GM21529 (cell line): ENCODE data around the gene USB1.

ENCODE experiments used
- ATAC-seq: cut with Tn5 transposase; IDR thresholded peaks from one replicate; pipeline ENCODE4 v1.9.1; 2021; ENCODE audit not compliant: unreplicated experiment

USB1 gene, protein sequence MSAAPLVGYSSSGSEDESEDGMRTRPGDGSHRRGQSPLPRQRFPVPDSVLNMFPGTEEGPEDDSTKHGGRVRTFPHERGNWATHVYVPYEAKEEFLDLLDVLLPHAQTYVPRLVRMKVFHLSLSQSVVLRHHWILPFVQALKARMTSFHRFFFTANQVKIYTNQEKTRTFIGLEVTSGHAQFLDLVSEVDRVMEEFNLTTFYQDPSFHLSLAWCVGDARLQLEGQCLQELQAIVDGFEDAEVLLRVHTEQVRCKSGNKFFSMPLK

DNA sequence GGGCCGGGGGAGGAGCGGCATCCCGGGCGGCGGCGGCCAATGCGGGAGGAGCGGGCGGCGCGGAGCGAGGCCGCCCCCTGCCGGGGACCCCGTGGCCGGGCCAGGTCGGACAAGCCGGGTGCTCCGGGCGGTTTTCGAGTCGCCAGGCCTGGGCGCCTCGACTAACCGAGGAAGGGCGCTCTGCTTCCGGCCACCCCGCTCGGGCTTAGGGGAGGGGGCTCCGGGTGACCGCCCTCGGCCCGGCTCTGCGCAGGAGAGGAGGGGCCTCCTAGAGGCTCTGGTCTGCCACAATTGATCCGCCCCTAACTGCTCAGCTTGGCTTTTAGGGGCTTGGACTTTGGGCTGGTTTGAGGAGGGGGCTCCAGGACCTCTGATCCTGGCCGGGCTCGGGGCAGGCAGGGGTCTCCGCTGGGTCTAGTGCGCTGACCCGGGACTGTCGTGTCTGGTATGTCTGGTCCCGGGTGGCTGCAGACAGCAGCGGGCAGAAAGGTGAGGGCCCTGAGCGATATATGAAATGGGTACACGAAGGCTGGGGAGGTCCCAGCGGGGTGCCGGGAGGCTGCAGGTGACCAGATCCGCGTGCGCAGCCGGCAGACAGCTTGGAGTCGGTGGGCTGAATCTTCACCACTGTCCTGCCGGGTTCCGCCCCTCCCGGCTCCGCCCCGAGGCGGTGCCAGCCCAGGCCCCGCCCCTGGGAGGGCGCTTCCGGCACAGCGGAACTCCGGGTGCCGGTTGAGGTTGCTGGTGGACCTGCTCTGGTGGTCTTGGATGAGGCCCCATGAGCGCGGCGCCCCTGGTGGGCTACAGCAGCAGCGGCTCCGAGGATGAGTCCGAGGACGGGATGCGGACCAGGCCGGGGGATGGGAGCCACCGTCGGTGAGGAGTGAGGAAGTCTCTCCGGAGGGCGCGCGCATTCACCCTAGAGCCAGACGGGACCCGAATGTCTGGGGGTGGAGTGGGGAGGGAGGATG lies at the start of gene USB1:
TSS of gene USB1 (plus strand) at position 702 of the 971 bp plus-strand sequence. CDS start at position 779, 77 bp downstream.
- ATAC-seq, result peak; percentile 77

DNA sequence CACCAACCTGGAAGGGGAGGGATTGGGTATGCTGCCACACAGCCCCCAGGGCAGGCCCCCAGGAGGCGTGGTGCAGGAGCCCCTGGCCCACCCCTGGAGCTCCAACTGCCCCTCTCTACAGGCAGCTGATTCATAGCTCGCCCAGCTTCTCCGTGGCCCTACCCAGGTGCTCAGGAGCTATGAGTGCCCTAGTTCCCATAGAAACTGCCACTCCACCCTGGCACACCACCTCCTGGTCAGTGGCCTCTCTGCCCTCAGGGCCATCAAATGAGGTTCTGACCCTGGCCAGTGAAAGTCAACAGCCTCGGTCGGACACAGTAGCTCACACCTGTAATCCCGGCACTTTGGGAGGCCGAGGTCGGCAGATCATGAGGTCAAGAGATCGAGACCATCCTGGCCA lies 48.3 kb upstream of the USB1 start:
- ATAC-seq, result no peak

- no peak for ATAC-seq
These were observed 47.4 kb upstream of the USB1 start for GRCh38 chr16:57953857-57954256.

DNA sequence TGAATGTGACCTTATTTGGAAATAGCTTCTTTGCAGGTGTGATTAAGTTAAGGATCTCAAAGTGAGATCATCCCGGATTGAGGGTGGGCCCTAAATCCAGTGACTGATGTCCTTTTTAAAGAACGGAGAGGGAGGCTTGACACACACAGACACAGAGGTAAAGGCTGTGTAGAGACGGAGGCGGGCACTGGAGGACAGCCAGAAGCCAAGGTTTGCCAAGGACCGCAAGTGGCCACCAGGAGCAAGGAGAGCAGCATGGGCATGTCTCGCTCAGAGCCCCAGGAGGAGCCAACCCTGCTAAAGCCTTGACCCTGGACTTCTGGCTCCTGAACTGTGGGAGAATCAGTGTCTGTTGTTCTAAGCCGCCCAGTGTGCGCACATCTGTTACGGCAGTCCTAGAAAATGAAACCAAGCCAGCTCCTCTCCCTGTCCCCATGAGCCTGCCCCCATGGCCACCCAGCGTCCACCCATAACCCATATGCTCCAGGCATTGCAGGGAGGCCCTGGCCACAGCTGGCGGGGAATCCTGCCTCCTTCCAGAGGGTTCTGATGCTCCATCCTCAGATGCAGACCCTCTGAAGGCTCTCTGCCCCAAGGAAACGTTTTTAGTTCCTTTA lies 45.5 kb upstream of the USB1 start:
- no peak for ATAC-seq

GRCh38 chr16:57956270-57956808 lies 44.9 kb upstream of the USB1 start:
- ATAC-seq, result no peak

- no peak for ATAC-seq
These were observed 44.1 kb upstream of the USB1 start for GRCh38 chr16:57956924-57957672.

DNA sequence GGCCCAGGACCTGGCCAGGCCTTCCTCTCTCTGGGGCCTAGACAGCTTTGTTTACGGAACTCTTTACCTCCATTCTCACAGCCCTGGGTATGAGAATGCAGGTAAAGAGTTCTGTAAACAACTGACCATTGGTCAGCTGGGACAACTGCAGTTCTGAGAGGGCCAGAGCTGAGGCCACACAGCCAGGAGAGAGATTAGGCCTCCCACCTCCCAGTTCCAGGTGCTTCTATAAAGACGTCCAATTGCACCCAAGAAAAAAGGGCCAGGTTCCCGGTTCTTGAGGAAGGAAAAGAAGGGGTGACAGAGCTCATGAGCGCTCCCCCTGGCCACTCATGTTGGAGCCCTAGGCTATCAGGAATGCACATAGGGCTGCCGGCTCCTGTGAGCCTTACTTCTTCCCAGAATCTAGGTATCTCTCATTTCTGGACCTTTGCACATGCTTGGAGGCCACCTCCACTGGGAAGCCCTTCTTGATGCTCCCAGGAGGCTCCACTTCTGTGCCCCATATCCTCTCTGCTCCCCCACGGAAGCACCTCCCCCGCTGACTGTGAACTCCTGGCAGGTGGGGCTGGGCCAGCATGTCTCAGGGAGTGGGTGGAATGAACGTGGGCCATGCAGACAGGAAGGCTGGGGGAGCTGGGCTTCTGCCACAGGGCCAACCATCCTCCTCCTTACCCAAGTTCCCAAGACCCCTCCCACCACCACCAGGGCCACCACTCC lies 43.4 kb upstream of the USB1 start:
- no peak for ATAC-seq

GRCh38 chr16:57958544-57958943 lies 42.7 kb upstream of the USB1 start:
- ATAC-seq, result no peak

DNA sequence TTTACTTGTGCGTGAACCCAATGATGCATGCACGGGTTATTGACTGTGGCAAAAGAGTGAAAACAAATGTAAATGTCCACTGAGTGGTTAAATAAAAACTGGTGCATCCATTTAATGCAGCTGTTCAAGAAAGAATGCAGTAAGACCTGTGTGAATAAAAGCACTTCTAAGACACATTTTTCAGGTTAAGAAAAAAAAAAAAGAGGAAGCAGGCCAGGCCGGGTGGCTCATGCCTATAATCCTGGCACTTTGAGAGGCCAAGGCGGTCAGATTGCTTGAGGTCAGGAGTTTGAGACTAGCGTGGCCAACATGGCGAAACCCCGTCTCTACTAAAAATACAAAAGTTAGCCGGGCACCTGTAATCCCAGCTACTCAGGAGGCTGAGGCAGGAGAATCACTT lies 42.1 kb upstream of the USB1 start:
- no peak for ATAC-seq

GRCh38 chr16:57959804-57960203 lies 41.4 kb upstream of the USB1 start:
- no peak for ATAC-seq

DNA sequence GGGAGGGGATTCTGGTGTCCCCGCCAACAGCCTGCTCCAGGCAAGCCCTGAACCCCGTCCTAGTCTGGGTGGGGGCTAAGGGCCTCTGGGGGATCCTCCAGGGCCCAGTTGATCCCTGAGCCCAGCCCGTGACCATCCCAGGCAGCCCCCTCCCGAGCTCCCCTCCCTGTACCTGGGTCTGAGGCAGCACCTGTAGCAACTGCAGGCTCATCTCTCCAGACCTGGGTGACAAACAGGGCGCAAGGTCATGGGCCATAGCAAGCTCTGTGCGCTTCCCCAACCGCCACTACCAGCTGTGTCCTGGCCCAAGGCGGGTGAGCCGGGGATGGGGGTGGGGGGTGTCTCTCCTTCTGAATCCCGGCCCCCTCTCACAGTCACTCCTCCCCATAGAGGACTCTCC lies 40.9 kb upstream of the USB1 start:
- ATAC-seq, result no peak

DNA sequence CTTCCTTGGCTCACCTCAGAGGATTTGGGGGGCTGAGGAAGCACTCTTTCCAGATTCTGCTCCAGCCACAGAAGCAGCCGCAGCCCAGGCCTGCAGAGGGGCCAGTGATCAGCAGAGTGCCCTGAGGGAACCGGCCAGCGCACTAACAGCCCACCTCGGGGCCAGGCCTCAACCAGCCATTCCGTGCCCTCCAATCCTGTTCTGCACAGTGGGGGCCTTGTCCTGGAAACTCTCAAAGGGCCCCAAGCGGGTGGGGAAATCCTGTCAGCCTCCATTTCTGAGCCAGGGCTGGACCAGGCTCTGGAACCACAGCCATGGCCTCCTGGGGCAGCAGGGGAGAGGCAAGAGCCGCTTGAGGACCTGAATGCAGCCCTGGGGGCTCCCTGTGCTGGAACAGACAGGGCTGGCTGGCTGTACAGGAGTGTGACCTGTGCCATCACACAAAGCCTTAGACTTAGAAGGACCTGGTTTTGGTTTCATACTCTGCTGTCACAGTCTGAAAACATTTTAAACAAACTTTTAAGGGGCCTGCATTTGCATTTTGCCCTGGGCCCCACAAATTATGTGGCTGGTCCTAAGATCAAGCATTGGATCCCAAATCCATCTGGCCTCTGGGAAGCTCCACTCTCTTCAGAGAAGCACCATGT lies 40.3 kb upstream of the USB1 start:
- ATAC-seq, result no peak

- ATAC-seq, result no peak
These were observed 39.7 kb upstream of the USB1 start for GRCh38 chr16:57961538-57961937.

DNA sequence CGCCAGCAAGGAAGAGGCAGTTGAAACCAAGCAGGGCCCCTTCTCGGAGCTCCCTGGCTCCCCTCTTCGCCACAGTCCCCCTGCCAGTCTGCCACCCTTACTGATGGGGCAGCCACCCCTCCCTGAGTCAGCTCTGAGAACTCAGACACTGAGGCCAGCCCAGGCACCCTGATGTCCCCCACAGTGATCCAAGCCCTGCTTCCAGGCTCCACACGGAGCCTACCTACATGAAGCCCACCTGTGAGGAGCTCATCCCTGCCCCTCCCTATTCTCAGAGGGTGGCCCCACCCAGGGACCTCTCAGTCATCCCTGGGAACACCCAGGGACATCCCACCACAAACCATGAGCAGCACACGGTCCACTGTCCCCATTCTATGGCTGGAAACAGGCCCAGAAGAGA lies 39.2 kb upstream of the USB1 start:
- ATAC-seq, result no peak

GRCh38 chr16:57962756-57963155 lies 38.5 kb upstream of the USB1 start:
- ATAC-seq, result no peak

DNA sequence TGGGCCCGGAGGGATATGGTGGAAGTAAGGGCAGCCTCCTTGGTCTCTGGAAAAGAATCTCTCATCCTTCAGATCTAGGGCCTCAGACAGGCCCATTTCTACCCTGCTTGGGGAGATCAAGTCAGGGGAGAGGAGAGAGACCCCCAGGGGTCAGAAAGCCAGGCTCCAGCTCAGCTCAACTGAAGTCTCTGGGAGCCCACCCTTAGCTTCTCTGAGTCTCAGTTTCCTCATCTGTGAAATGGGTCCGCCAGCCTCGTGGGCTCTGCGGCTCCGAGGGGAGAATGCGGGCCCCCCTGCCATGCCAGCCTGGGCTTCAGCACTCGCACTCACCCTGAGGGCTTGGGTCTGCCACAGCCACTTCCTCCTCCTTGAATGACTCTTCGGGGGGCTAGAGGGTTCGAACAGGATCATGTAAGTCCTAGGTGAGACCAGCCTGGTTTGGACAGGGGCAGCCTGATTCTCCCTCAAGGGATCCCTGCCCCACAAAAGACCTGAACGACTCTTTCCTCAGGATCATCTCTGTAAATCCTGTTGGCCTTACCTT lies 37.0 kb upstream of the USB1 start:
- ATAC-seq, result no peak

DNA sequence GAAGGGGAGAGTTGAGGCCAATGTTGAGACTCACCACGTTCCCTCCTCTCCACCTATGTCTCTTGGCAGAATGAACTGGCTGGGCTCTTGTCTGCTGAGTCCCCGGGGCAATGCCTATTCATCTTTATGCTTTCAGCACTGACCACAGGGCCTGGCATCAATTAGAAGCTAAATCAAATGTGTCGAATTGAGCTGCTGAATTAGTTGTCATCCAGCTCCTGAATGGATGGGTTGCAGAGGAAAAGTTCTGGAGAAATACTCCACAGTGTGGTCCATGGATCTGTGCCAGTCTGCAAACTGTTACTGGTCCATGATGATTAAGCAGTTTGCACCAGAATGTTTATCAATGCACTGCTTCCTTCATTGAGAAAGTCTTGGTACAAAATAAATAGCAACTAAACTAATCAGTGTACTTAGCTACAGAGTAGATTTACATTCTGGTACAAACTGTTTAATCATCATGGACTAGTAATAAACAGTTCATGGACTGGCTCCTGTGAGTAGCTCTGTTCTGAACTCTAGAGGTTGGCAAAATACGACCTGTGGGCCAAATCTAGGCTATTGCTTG lies 34.9 kb upstream of the USB1 start:
- no peak for ATAC-seq

DNA sequence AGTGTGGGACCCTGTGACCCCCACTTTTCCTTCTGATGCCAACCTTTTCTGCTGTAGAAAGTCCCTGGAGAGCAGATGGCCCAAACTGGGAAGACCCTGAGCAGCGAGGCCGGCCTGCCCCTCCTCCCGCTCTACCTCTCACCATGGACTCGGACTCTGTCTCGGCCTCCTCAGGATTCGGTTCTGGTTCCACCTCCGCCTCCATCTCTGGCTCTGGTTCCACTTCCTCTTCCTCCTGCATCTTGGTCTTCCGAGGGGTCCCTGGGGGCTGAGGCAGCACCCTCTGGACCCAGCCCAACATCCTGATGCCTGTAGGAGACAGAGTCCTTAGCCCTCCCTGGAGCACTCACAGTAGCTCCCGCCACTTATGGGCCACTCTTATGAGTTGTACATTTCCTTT lies 34.2 kb upstream of the USB1 start:
- no peak for ATAC-seq

- no peak for ATAC-seq
These were observed 33.3 kb upstream of the USB1 start for GRCh38 chr16:57967916-57968315.
